COLO668 (cell line): ENCODE measurements around the gene UBR4.
A peak's percentile ranks its signal among the peaks of the same experiment; 100 is the strongest.

ENCODE experiments used
- DNase-seq: peaks from one replicate; lab custom pipeline; 2025; ENCODE audit not compliant: unreplicated experiment; lab: John Stamatoyannopoulos, UW

Gene UBR4

DNA sequence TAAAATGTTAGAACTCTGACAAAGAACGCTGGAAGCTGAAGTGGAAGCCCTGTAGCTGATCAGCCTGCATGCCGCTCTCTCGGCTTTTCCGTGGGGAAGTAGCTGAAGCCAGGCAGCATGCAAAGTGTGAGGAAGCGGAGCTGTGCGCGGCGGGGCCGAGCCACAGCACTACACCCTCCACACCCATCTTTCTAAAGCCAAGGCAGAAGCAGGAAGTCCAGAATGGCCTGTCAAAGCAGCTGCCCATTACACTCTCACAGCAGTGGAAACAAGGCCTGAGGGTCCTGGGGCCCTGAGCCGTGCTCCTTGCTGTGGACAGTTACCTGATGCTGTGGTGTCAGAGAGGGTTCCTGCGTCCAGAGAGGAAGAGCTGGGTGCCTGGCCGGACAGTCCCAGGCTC, 69.6 kb downstream of the UBR4 start:
- DNase-seq: no peak

- no peak for DNase-seq
Measured at GRCh38 chr1:19139711-19140110, 70.4 kb downstream of the UBR4 start.

DNA sequence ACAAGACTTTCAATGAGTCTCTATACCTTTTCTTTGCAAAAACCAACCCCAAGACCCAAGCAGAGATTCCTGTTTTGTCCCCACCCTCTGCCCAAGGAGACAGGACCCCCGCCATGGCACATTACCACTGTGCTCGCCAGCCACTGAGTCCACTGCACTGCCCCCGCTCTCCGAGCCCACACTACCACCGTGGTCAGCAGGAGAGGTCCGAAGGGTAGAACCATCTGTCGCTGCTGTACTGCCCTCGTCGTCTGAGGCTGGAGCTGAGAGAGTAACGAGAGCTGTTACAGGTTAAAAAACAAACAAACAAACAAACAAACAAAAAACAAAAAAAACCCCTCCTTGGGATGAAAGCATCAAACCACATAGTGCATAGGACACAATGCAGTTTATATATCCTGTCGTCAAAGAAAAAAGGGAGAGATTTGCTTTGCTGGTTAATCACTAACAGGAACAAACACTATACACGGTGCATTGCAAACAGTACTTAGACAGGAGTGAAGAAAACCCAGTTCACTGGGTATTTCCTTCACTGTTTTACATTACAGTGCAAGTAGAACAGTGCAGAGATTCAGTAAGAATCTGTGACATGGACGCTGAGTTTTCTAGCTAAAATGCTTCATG, 71.0 kb downstream of the UBR4 start:
- DNase-seq: no peak

DNA sequence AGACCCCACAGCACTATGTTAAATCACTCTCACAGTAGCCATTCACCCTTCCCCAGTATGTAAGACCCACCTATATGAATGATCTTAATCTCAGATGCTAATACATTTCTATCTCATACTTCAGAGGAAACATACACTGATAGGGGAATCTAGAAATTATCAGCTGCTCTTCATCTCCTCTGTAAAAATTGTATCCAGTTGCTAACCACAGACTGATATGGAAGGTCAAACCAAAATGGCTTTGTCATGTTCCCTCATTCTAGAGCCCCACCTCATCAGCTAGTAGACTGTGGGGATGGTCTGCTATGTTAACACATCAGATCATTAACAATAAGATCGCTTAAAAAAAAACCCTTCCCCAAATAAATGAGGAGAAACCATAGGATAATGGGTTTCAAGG, 71.7 kb downstream of the UBR4 start:
- no peak for DNase-seq

DNA sequence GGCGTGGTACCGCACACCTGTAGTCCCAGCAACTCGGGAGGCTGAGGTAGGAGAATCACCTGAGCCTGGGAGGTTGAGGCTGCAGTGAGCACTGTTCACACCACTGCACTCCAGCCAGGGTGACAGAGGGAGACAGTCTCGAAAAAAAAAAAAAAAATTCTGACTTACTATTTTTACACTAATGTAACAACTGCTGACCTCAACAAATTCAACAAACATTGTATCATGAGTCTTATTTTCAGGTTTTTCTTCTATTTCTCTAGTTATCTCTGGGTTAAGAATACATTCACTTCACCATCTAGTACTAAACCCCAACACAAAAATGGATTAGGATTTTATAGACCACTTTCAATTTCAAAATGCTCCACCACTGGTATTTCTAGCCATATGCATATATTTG, 72.9 kb downstream of the UBR4 start:
- no peak for DNase-seq

DNA sequence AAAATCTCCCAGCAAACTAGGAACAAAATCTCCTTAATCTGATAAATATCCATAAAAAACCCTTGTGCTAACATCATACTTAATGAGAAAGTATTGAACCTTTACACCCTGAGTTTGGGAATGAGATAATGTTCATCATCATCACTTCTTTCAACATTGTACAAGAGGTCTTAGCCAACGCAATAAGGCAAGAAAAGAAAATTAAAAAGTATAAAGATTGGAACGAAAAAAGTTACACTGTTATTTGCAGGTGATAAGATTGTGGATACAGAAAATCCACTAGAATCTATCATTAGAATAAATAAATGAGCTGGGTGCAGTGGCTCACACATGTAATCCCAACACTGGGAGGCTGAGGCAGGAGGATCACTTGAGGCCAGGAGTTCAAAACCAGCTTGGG, 76.7 kb downstream of the UBR4 start:
- DNase-seq: no peak

DNA sequence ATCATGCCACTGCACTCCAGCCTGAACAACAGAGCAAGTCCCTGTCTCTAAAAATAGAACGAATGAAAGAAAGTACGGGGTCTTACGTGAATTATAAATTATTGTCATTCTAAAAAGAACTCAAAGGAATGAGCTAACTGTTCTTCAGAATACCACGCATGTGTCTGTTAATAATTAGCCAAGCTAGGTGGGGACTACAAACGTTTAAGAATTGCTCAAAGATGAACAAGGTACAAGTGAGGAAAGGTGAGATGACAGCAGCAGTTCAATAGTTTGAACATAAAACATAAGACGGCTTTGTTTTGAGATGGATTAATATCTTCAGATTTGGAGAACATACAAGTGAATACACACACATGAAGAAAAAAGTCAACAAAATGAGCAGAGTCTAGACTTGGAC, 79.6 kb downstream of the UBR4 start:
- no peak for DNase-seq

- no peak for DNase-seq
Measured at GRCh38 chr1:19128968-19129514, 81.0 kb downstream of the UBR4 start.

DNA sequence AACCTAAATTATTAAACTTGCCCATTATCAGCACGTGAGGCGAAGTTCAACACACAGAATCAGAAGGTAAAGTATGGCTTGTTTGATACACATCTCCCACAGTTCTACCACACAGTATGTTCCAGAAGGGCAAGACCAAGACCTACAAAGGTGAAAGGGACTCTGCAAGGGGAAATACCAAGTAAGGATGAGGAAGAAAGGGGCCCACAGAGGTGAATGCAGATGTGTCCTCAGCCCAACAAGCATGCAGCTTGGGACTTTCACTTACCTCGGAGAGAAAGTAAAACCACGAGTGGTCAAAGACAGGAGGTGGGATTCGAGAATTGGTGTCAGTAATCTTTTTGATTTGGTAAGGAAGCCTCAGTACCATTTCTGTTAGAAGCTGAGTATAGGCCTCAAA, 85.8 kb downstream of the UBR4 start:
- DNase-seq: no peak

GRCh38 chr1:19123837-19124236, 86.2 kb downstream of the UBR4 start:
- DNase-seq: no peak

DNA sequence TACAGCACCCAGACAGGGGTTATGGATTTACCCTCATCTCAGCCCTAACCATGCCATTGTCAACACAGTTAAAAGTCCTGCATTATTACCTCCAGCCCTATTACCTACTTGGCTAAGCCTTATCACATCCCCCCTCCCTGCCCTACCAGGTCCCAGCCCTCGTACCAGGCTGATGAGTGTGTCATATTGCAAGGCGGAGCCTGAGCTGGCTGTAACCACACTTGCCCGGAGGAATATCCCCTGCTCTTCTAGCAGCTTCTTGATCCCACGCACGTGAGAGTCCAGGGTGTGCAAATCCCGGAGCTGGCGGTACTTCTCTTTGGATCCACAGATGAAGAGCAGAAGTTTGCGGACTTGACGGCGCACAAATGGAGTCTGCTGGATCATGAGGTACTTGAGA, 87.4 kb downstream of the UBR4 start:
- no peak for DNase-seq

DNA sequence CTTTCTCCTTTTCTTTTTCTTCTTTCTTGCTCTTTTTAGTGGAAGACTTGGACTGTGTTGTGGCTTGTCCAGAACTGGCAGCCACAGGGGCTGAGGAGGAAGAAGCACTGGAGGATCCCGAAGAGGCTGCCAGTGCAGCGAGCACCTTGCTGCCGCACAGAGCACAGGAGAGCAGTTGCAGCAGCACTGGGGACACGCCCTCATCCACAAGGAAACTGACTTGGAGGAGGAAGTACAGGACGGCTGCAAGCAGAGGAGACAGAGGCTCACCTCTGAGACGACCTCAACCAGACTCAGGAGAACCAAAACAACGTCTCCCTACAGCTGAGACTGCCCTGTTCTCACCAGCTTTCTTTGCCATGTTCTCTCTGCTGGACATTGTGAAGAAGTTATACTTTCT, 88.9 kb downstream of the UBR4 start:
- no peak for DNase-seq

DNA sequence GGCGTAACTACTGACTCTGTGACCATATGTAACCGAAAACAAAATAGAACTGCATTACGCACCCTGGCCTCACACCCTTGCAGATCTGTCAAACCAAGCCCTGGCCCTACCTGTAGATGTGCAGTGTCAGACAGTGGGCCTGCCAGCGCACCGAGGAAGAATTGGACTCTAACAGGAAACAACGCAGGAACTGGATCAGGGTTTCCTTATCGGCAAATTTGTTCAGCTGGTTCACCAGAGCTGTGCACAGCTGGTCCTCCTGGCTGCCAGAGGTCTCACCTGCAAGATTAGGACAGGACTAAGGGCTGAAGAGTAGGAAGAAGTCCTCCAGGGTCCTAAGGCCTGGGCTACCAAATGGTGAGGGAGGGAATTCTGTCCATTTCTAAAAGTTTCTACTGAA, 90.0 kb downstream of the UBR4 start:
- peak; percentile 39 for DNase-seq

- no peak for DNase-seq
Measured at GRCh38 chr1:19115082-19115808, 94.8 kb downstream of the UBR4 start.

GRCh38 chr1:19113697-19114092, 96.4 kb downstream of the UBR4 start:
- peak; percentile 49 for DNase-seq

DNA sequence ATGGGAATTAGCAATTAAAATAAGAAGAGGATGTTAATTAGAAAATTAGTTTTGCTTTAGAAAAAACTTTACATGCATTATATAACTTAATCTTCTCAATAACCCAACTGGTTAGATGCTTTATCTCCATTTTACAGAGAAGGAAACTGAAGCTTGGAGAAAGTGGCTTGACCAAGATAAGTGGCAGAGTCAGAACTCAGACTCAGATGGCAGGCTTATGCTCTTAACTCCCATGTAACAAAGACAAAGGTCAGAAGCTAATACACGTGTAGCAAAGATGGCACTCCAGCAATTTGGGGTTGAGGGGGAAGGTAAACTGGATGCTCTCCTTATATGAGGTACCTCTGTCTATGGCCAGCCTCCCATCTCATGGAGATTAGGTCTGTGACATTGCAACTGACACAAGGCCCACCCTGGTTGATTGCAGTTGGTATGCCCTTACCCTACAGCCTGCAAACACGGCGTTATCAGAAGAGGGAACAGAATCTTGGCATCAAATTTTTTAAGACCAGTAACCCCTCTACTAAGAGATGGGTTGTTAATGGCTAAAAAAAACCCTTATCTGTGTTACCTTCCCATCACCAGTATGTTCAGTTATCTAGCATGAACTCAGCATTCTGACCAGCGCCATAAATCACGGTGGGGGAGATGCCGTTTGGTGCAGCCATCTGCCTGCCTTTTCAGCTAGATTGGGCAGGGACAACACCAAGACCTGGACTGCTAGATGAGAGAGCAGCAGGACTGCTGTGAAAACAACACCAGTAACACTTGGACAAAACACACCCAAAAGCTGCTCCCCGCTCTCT, 97.0 kb downstream of the UBR4 start:
- DNase-seq: no peak

DNA sequence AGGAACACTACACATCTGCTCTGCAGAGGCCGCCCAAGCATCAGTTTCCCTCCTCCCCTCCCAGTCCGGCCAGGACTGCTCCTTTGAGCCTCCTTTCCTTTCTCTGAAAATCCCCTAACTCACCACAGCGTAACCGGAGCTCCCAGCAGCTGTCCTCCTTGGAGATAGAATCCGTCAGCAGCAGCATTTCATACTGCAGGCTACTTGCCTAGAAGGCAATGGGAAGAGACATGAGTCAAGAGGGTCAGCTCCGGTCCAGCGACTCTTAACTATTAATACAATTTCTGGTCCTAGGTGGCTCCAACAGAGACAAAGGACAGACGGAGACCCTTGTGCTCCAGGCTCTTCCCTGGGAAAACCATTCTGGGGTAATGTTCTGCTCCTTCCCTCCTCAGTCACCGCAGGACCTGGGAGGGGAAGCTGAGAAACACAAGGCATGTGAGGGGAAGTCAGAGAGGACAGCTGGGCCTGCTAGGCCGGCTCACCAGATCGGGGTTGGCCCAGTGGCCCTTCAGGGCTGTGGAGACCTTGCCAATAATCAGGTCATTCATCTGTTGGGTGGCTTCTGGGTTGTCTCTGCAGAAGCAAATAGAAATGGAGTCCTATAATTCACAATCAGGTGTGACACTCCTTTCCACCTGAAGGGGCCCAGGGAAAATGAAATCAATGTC, 99.7 kb downstream of the UBR4 start:
- DNase-seq: no peak

DNA sequence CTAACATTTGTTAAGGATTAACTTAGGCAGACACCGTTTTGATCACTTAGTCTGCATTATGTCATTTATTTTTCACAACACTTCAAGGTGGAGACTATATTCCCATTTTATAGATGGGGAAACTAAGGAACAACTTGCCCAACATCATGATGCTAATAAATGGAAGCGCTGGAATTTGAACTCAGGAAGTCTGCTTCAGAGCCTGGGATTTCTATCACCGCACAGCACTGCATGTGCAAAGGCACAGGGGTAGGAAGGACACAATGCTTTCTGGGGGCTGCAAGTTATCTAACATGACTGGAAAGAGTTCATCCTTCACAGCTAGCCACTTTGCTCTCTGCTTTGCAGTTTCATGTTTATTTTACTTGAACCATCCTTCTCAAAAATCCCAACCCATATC, 100.5 kb downstream of the UBR4 start:
- DNase-seq: no peak

GRCh38 chr1:19101244-19101643, 108.8 kb downstream of the UBR4 start:
- DNase-seq: no peak

DNA sequence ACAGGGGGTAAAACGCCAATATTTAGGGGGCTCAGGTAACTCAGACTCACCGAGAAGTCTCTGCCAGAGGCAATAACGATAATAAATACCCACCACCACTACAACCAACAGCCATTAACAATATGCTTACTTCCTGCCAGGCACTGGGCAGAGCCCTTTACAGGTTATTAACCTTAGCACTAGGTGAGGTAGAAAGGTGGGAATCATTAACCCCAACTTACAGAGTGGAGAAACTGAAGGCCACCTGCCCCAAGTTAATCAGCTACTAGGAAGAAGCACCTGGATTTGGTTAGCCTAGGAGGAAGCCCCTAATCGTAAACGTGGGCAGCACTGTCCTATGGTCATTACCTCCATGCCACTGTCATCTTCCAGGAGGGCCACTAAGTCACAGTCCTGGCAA, 110.0 kb downstream of the UBR4 start:
- no peak for DNase-seq

DNA sequence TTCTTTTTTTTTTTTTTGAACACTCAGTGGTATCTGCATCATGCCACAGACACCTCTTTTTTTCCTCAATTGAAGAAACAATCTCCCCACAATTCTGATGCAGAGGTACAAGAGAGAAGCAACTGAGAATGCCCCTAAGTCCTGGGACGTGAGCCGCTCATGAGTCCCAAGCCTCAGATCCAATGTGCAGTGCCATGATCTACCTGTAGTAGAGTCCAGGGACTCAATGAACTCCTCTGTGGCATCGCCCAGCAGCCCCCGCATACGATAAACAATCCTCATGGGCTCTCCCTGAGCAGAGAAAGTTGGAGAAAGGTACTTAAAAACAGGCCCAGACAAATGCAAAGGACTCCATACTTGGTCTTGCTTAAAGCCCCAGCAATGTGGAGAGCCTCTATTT, 113.1 kb downstream of the UBR4 start:
- DNase-seq: no peak
